NT2/D1 (cell line): ENCODE results near the gene EPHA8.

ENCODE experiments used
- DNase-seq: peaks from one replicate; pipeline ENCODE4 v3.0.0-alpha.2; 2011; ENCODE audit warnings: low read depth, low spot score
- H3K27me3 ChIP-seq: 2 replicates; pipeline ENCODE4 v1.6.0; 2011; ENCODE audit warnings: mild to moderate bottlenecking; ENCODE audit not compliant: insufficient read length, insufficient read depth
- H3K36me3 ChIP-seq: 2 replicates; pipeline ENCODE4 v1.6.1; 2011; ENCODE audit warnings: mild to moderate bottlenecking, low read length, mixed read lengths; ENCODE audit not compliant: insufficient read depth, insufficient read length
- H3K4me1 ChIP-seq: 2 replicates; pipeline ENCODE4 v1.5.1; 2011; ENCODE audit not compliant: insufficient read depth, insufficient read length
- H3K4me3 ChIP-seq: 2 replicates; pipeline ENCODE4 v1.5.1; 2011; ENCODE audit warnings: low read depth; ENCODE audit not compliant: insufficient read length
- H3K9ac ChIP-seq: 2 replicates; pipeline ENCODE4 v1.6.0; 2011; ENCODE audit warnings: low read depth; ENCODE audit not compliant: insufficient read length
- H3K9me3 ChIP-seq: 2 replicates; pipeline ENCODE4 v1.5.1; 2011; ENCODE audit warnings: mild to moderate bottlenecking, low read length; ENCODE audit not compliant: insufficient read depth
- SUZ12 ChIP-seq: IDR thresholded peaks from 2 replicates; pipeline ENCODE4 v1.6.1; 2011; ENCODE audit not compliant: insufficient read length, insufficient read depth; ENCODE audit errors: extremely low read depth
- YY1 ChIP-seq: IDR thresholded peaks from 2 replicates; pipeline ENCODE4 v1.6.1; 2011; ENCODE audit not compliant: insufficient read length, insufficient read depth
- ZNF274 ChIP-seq: IDR thresholded peaks from 2 replicates; pipeline ENCODE4 v1.6.1; 2011; ENCODE audit warnings: mild to moderate bottlenecking, low read depth, low read length

EPHA8 gene

GRCh38 chr1:22595108-22595507 lies 31.8 kb downstream of the EPHA8 start:
- H3K9ac ChIP-seq, result no peak overlapping the region
- no peak overlapping the region for H3K4me3 ChIP-seq
- no peaks in the 10 kb centered on the region for H3K27me3 ChIP-seq
- DNase-seq, result no peak
- H3K36me3 ChIP-seq, result no peaks in the 10 kb centered on the region
- TF ChIP-seq SUZ12 (no peak), ZNF274 (no peak), YY1 (no peak)
- peaks cover 7% of the 10 kb centered on the region for H3K4me1 ChIP-seq
- no peaks in the 10 kb centered on the region for H3K9me3 ChIP-seq

DNA sequence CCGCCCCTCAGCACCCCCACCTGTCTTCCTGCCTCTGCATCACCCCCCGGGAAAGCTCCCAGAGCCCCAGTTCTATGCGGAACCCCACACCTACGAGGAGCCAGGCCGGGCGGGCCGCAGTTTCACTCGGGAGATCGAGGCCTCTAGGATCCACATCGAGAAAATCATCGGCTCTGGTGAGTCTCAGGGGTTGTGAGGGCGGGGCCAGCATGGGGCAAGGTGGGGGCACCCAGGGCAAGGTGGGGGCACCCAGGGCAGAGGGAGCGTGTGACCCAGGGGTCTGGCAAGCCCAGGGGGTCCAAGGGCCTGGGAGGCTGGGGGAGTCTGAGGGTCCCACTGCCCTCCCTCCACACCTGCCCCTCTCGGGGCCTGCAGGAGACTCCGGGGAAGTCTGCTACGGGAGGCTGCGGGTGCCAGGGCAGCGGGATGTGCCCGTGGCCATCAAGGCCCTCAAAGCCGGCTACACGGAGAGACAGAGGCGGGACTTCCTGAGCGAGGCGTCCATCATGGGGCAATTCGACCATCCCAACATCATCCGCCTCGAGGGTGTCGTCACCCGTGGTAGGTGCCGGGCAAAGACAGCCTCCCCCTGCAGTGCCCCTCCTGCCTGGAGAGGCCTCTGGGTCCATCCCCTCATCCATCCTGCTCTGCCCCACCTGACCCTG lies 34.1 kb downstream of the EPHA8 start:
- no peak for TF ChIP-seq SUZ12
- TF ChIP-seq YY1, result no peak
- no peak for TF ChIP-seq ZNF274
- H3K4me1 ChIP-seq, result no peaks in the 10 kb centered on the region
- H3K9ac ChIP-seq, result no peak overlapping the region
- H3K27me3 ChIP-seq, result no peaks in the 10 kb centered on the region
- no peaks in the 10 kb centered on the region for H3K36me3 ChIP-seq
- DNase-seq, result no peak
- H3K9me3 ChIP-seq, result no peaks in the 10 kb centered on the region
- no peak overlapping the region for H3K4me3 ChIP-seq

GRCh38 chr1:22597996-22598395 lies 34.7 kb downstream of the EPHA8 start:
- TF ChIP-seq ZNF274 (no peak), YY1 (no peak), SUZ12 (no peak)
- DNase-seq, result no peak
- Histone ChIP-seq H3K27me3 (no peaks in the 10 kb centered on the region), H3K4me3 (no peak overlapping the region), H3K36me3 (no peaks in the 10 kb centered on the region), H3K9ac (no peak overlapping the region), H3K4me1 (no peaks in the 10 kb centered on the region), H3K9me3 (no peaks in the 10 kb centered on the region)

GRCh38 chr1:22598736-22599135 lies 35.4 kb downstream of the EPHA8 start:
- no peak for DNase-seq
- Histone ChIP-seq H3K27me3 (peaks cover 5% of the 10 kb centered on the region), H3K9ac (no peak overlapping the region), H3K4me3 (no peak overlapping the region), H3K9me3 (no peaks in the 10 kb centered on the region), H3K36me3 (no peaks in the 10 kb centered on the region), H3K4me1 (no peaks in the 10 kb centered on the region)
- no peak for TF ChIP-seq ZNF274
- no peak for TF ChIP-seq YY1
- no peak for TF ChIP-seq SUZ12

- H3K27me3 ChIP-seq, result peaks cover 20% of the 10 kb centered on the region
- TF ChIP-seq YY1, result no peak
- no peak for TF ChIP-seq SUZ12
- TF ChIP-seq ZNF274, result no peak
- H3K4me1 ChIP-seq, result no peaks in the 10 kb centered on the region
- no peaks in the 10 kb centered on the region for H3K36me3 ChIP-seq
- H3K9ac ChIP-seq, result no peak overlapping the region
- H3K9me3 ChIP-seq, result no peaks in the 10 kb centered on the region
- no peak overlapping the region for H3K4me3 ChIP-seq
- no peak for DNase-seq
These were observed 37.0 kb downstream of the EPHA8 start for GRCh38 chr1:22600071-22600816.

DNA sequence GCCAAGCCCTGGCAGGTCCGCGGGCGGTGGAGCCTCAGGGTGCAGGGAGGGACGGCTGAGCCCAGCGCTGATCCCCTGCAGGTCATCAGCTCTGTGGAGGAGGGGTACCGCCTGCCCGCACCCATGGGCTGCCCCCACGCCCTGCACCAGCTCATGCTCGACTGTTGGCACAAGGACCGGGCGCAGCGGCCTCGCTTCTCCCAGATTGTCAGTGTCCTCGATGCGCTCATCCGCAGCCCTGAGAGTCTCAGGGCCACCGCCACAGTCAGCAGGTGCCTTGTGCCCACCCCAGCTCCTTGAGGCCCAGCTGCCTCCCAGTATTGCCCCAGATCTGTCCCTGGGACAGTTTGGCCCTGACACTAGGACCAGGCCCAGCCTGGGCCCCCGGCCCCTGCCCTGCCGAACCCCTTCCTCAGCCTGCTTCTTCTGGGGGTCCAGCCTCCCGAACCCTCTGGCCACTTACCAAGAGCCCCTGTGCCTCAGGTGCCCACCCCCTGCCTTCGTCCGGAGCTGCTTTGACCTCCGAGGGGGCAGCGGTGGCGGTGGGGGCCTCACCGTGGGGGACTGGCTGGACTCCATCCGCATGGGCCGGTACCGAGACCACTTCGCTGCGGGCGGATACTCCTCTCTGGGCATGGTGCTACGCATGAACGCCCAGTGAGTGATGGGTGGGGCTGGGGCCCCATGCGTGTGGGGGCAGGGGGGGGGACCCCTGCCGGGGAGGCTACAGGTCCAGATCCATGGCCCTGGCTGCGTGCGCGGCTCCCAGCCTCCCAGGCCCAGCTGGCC lies 37.7 kb downstream of the EPHA8 start:
- Histone ChIP-seq H3K4me3 (no peak overlapping the region), H3K27me3 (peaks cover 28% of the 10 kb centered on the region)
- TF ChIP-seq YY1, result no peak

DNA sequence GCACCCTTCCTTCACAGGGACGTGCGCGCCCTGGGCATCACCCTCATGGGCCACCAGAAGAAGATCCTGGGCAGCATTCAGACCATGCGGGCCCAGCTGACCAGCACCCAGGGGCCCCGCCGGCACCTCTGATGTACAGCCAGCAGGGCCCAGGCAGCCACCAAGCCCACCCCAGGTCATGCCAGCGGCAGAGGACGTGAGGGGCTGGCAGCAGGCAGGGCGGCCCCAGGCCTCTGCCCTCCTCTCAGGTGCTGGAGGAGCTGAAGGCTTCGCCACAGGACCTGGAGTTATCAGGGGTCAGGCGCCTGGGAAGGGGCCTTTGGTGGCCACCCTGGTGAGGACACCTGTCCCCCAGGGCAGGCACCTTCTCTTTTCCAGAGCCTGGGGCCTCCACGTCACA lies 38.3 kb downstream of the EPHA8 start:
- Histone ChIP-seq H3K27me3 (peaks cover 34% of the 10 kb centered on the region), H3K9ac (no peak overlapping the region), H3K4me3 (no peak overlapping the region), H3K36me3 (no peaks in the 10 kb centered on the region), H3K9me3 (no peaks in the 10 kb centered on the region), H3K4me1 (no peaks in the 10 kb centered on the region)
- DNase-seq, result no peak
- no peak for TF ChIP-seq SUZ12
- no peak for TF ChIP-seq ZNF274
- TF ChIP-seq YY1, result no peak

More for the DNA sequence above, 37.7 kb downstream of the EPHA8 start:
- no peaks in the 10 kb centered on the region for H3K9me3 ChIP-seq
- no peak for DNase-seq
- H3K4me1 ChIP-seq, result no peaks in the 10 kb centered on the region
- no peaks in the 10 kb centered on the region for H3K36me3 ChIP-seq
- no peak overlapping the region for H3K9ac ChIP-seq
